Adrenal gland (tissue), 12 donors: ENCODE data around the gene ANTXR2. TPM values are rescaled to one million over a fixed set of nuclear protein-coding genes. Genes with fewer than 3 reads are reported as not detected.

Experiments used
- DNase-seq, 7 donors: peaks; one replicate each; pipeline ENCODE4 v3.0.0-alpha.2; 2019 to 2020
- H3K27ac ChIP-seq, 5 donors: fragments of 200-600 bp; sonication (generic) in 4 of 5; 1 replicate in 3 of 5; 2 replicates in 2 of 5; pipeline versions ENCODE4 v1.5.1 to v1.8.0; 2016 to 2020; ENCODE audit warnings: mild to moderate bottlenecking in 1 of 5
- H3K27me3 ChIP-seq: fragments of 200-600 bp; 2 replicates; pipeline ENCODE4 v1.8.0; 2021
- H3K36me3 ChIP-seq, 2 donors: fragments of 200-600 bp; replicated peaks in 1 of 2; 1 replicate in 1 of 2; 2 replicates in 1 of 2; pipeline versions ENCODE4 v1.5.1 to v1.8.0; 2018 to 2022
- H3K4me1 ChIP-seq, 2 donors: fragments of 200-600 bp; replicated peaks in 1 of 2; 1 replicate in 1 of 2; 2 replicates in 1 of 2; pipeline versions ENCODE4 v1.5.1 to v1.8.0; 2018 to 2021
- H3K4me3 ChIP-seq, 4 donors: fragments of 200-600 bp; sonication (generic) in 3 of 4; one replicate each; pipeline ENCODE4 v1.5.1; 2016 to 2018
- H3K9me3 ChIP-seq, 3 donors: fragments of 200-600 bp; sonication (generic) in 1 of 3; replicated peaks in 1 of 3; 1 replicate in 2 of 3; 2 replicates in 1 of 3; pipeline versions ENCODE4 v1.5.1 to v1.8.0; 2016 to 2021
- POLR2A ChIP-seq, 2 donors: fragments of 450-650 bp; IDR thresholded peaks; one replicate each; pipeline ENCODE4 v1.6.1; 2017; ENCODE audit warnings: antibody characterized with exemption in 2 of 2, mild to moderate bottlenecking in 2 of 2, moderate library complexity in 1 of 2
- WGBS, 4 donors: extraction: QIAGEN DNeasy Blood & Tissue Kit in 2 of 4; methylation state at CpG; one replicate each; pipeline versions ENCODE4 v1.1.5 to v1.1.7; 2013 to 2017; 5-methylcytosine and 5-hydroxymethylcytosine counted together
- intact Hi-C, 2 donors: fragments of 100-400 bp; cut with DNase I; formaldehyde crosslinking; loops; one replicate each; pipeline versions ENCODE4 v1.14.1 to v1.15.0; 2022 to 2023
- polyA plus RNA-seq, 3 donors: library from polyadenylated mRNA; stranded (reverse); fragments of 200-250 nt in 2 of 3; fragments of 350-450 nt in 1 of 3; fragmentation: Illumina TruSeq in 1 of 3; extraction: RNeasy Lipid Tissue Mini Kit (QIAGEN cat#74804) in 1 of 3; gene quantifications; one replicate each; pipeline ENCODE4 v1.2.3, GENCODE V29; 2013 to 2014
- total RNA-seq, 9 donors: library from RNA; depleted of rRNA in 4 of 9; stranded (reverse); fragments of >200 nt in 4 of 9; fragments of 120-200 nt in 1 of 9; fragmentation: NEBNext Ultra II Directional in 1 of 9; extraction: Animal tissue kit (Norgen Biotek cat#: 25700) in 1 of 9; gene quantifications; one replicate each; pipeline versions ENCODE4 v1.1.0 to v1.2.4, GENCODE V29; 2013 to 2023
- TF ChIP-seq, protein P1 (sequence below), 6 experiments: fragments of 450-650 bp in 4 of 6; fragments of 200-600 bp in 2 of 6; sonication (generic) in 1 of 6; IDR thresholded peaks; 1 replicate in 5 of 6; 2 replicates in 1 of 6; pipeline versions ENCODE4 v1.5.1 to v1.8.0; 2016 to 2021; ENCODE audit warnings: antibody characterized with exemption in 6 of 6, mild to moderate bottlenecking in 2 of 6, moderate library complexity in 1 of 6
- donor health status: healthy with polysubstance abuse.
- donor health status: Bipolar disorder and iron deficiency.
- donor health status: DM: yes; HTN: yes; CAD: no.
- donor health status: DM: no; HTN: no; CAD: no.
- donor health status: DM: no; HTN: no; CAD: no.
- donor health status: DM: yes; HTN: yes; CAD: no.

The ANTXR2 gene
- total and polyA plus RNA-seq, 12 donors: 8.4 to 96.6 (median 57.7) TPM

GRCh38 chr4:79987401-79987800 lies 85.6 kb downstream of the ANTXR2 start:
- H3K4me3 ChIP-seq: no peak overlapping the region
- DNase-seq: no peak
- intact Hi-C loops: no loop called here
- TF ChIP-seq POLR2A (IDR thresholded peaks at IDR 0.05): no peak
- TF ChIP-seq, protein P1, sequence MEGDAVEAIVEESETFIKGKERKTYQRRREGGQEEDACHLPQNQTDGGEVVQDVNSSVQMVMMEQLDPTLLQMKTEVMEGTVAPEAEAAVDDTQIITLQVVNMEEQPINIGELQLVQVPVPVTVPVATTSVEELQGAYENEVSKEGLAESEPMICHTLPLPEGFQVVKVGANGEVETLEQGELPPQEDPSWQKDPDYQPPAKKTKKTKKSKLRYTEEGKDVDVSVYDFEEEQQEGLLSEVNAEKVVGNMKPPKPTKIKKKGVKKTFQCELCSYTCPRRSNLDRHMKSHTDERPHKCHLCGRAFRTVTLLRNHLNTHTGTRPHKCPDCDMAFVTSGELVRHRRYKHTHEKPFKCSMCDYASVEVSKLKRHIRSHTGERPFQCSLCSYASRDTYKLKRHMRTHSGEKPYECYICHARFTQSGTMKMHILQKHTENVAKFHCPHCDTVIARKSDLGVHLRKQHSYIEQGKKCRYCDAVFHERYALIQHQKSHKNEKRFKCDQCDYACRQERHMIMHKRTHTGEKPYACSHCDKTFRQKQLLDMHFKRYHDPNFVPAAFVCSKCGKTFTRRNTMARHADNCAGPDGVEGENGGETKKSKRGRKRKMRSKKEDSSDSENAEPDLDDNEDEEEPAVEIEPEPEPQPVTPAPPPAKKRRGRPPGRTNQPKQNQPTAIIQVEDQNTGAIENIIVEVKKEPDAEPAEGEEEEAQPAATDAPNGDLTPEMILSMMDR (IDR thresholded peaks at IDR 0.05): no peak
- H3K4me1 ChIP-seq: peaks cover 0 to 11% of the 10 kb centered on the region in 2 donors
- WGBS, 4 donors: 88 to 100% (median 93%) methylated on average over 1 of the region's 1 CpG
- peaks cover 0 to 6% of the 10 kb centered on the region in 2 donors for H3K36me3 ChIP-seq
- H3K27ac ChIP-seq: no peak overlapping the region
- H3K9me3 ChIP-seq: no peaks in the 10 kb centered on the region
- no peaks in the 10 kb centered on the region for H3K27me3 ChIP-seq

- intact Hi-C loops: no loop called here
- whole genome bisulfite sequencing, 4 donors: 70 to 97% (median 96%) methylated on average over 4 of the region's 4 CpGs
- no peaks in the 10 kb centered on the region for H3K9me3 ChIP-seq
- H3K27ac ChIP-seq: no peak overlapping the region
- DNase-seq: no peak
- peaks cover 0 to 11% of the 10 kb centered on the region in 2 donors for H3K4me1 ChIP-seq
- H3K4me3 ChIP-seq: no peak overlapping the region
- peaks cover 0 to 6% of the 10 kb centered on the region in 2 donors for H3K36me3 ChIP-seq
- TF ChIP-seq POLR2A (IDR thresholded peaks at IDR 0.05): no peak
- TF ChIP-seq, protein P1 (IDR thresholded peaks at IDR 0.05): no peak
- no peaks in the 10 kb centered on the region for H3K27me3 ChIP-seq
Observed at GRCh38 chr4:79983431-79983830, 89.6 kb downstream of the ANTXR2 start.

DNA sequence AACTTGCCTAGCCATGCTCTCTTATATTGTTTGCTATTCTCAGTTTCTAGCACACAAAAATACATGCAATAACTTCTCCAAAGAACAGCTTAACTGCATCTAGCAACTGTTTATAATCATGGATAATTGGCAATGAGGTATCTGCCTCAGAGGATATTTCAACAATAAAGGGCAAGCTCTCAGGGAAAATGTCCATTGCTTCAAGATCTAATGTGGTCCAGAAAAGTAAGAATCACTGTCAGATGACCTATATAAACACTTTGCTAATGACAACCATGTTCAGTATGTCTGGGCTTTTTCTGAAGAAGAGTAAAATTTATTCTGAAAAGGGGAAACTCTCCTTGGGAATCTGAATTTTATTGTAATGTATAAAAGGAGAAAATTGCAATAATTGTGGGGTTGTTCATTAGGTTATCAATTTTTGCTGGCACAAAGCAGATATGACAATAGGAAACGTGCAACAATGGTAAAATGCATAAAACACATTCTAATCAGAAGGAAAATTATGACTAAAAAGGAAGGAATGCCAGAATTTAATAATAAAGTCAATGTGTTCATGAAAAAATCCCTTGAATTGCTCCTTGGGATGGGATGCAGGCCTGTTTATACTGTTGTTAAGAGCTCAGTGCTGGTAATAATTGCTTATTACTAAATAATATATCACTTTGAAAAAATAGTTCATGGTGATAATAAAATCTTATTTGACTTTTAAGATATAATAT lies 90.3 kb downstream of the ANTXR2 start:
- Histone ChIP-seq H3K36me3 (peaks cover 0 to 8% of the 10 kb centered on the region in 2 donors), H3K9me3 (no peaks in the 10 kb centered on the region), H3K27ac (no peak overlapping the region), H3K27me3 (no peaks in the 10 kb centered on the region), H3K4me3 (no peak overlapping the region), H3K4me1 (peaks cover 0 to 10% of the 10 kb centered on the region in 2 donors)
- no peak for DNase-seq
- TF ChIP-seq, protein P1 (IDR thresholded peaks at IDR 0.05): no peak
- no peak for TF ChIP-seq POLR2A (IDR thresholded peaks at IDR 0.05)
- 65 to 71% (median 68%) methylated on average over 1 of the region's 1 CpG for WGBS, 4 donors
- intact Hi-C loops: no loop called here

- no peak overlapping the region for H3K27ac ChIP-seq
- no peaks in the 10 kb centered on the region for H3K4me1 ChIP-seq
- no peaks in the 10 kb centered on the region for H3K9me3 ChIP-seq
- no peak overlapping the region for H3K4me3 ChIP-seq
- intact Hi-C loops: no loop called here
- no peak for DNase-seq
- peaks cover 0 to 23% of the 10 kb centered on the region in 2 donors for H3K36me3 ChIP-seq
- WGBS, 4 donors: 76 to 85% (median 80%) methylated on average over 2 of the region's 2 CpGs
- no peaks in the 10 kb centered on the region for H3K27me3 ChIP-seq
- TF ChIP-seq, protein P1 (IDR thresholded peaks at IDR 0.05): no peak
- no peak for TF ChIP-seq POLR2A (IDR thresholded peaks at IDR 0.05)
Observed at GRCh38 chr4:79980448-79980847, 92.6 kb downstream of the ANTXR2 start.
